ENCODE results near the gene CHMP3. TPM values are rescaled to one million over a fixed set of nuclear protein-coding genes. Genes with fewer than 3 reads are reported as not detected.
A peak's percentile ranks its signal among the peaks of the same experiment; 100 is the strongest.
"Not testable (repeated sequence)": the region's sequence is repeated elsewhere in the genome, so short reads cannot be mapped to it uniquely, and the experiment has no call there.

Gene CHMP3
- total RNA-seq, 4 donors from 2014 or later: 64.0 to 99.1 (median 71.5) TPM

GRCh38 chr2:86598966-86599365 lies 35.7 kb upstream of the CHMP3 start:
- Histone ChIP-seq H3K4me1 (peaks cover 9 to 12% of the 10 kb centered on the region in 2 donors), H3K27me3 (no peaks in the 10 kb centered on the region), H3K4me3 (no peak overlapping the region), H3K9me3 (no peaks in the 10 kb centered on the region), H3K27ac (no peak overlapping the region), H3K36me3 (peaks cover 0 to 4% of the 10 kb centered on the region in 2 donors)
- TF ChIP-seq POLR2A (IDR thresholded peaks at IDR 0.05): no peak
- TF ChIP-seq, protein P1, sequence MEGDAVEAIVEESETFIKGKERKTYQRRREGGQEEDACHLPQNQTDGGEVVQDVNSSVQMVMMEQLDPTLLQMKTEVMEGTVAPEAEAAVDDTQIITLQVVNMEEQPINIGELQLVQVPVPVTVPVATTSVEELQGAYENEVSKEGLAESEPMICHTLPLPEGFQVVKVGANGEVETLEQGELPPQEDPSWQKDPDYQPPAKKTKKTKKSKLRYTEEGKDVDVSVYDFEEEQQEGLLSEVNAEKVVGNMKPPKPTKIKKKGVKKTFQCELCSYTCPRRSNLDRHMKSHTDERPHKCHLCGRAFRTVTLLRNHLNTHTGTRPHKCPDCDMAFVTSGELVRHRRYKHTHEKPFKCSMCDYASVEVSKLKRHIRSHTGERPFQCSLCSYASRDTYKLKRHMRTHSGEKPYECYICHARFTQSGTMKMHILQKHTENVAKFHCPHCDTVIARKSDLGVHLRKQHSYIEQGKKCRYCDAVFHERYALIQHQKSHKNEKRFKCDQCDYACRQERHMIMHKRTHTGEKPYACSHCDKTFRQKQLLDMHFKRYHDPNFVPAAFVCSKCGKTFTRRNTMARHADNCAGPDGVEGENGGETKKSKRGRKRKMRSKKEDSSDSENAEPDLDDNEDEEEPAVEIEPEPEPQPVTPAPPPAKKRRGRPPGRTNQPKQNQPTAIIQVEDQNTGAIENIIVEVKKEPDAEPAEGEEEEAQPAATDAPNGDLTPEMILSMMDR (IDR thresholded peaks at IDR 0.05 in 4 of 5, conservative IDR thresholded peaks at IDR 0.05 in 1 of 5): no peak
- no peak for DNase-seq
- in situ Hi-C loops (cut with MboI; ENCODE audit: low sequenced_read_pairs in 4 of 4) (no loop called here), intact Hi-C loops (cut with DNase I; ENCODE audit: low total_unique reads) (no loop called here)
- no peak for ATAC-seq

- Histone ChIP-seq H3K36me3 (no peaks in the 10 kb centered on the region), H3K27me3 (no peaks in the 10 kb centered on the region), H3K27ac (peak overlapping the region; percentile 24 to 73 (median 51)), H3K4me1 (peaks cover 16 to 24% of the 10 kb centered on the region in 2 donors), H3K4me3 (no peak overlapping the region), H3K9me3 (no peaks in the 10 kb centered on the region)
- peak in 1 of 2 donors; percentile 17 for DNase-seq
- TF ChIP-seq POLR2A (IDR thresholded peaks at IDR 0.05): no peak
- TF ChIP-seq, protein P1 (IDR thresholded peaks at IDR 0.05 in 4 of 5, conservative IDR thresholded peaks at IDR 0.05 in 1 of 5): no peak
- ATAC-seq: peak; percentile 75 to 93
- in situ Hi-C loops (cut with MboI; ENCODE audit: low sequenced_read_pairs in 4 of 4) (no loop called here), intact Hi-C loops (cut with DNase I; ENCODE audit: low total_unique reads) (no loop called here)
Measured at GRCh38 chr2:86596118-86596517, 32.9 kb upstream of the CHMP3 start.

DNA sequence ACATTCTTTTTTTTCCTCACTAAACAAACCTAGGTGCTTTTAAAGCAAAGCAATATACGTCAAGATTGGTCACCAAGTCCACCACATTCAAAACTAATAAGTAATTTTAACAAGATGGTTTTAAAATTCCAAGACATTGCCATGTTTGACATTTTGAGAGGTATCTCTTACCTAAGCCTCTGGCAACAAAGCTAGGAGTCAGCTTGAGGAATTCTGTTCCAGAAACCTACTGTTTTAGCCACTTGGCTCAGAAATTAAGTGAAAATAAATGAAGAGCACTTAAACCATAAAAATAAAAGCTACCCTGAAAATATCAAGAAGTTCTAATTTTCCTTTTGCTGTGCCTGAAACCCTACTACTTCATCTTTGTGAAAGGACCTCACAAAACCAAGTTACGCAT lies 30.0 kb upstream of the CHMP3 start:
- peaks cover 16 to 24% of the 10 kb centered on the region in 2 donors for H3K4me1 ChIP-seq
- H3K36me3 ChIP-seq: no peaks in the 10 kb centered on the region
- H3K27me3 ChIP-seq: no peaks in the 10 kb centered on the region
- no peak for DNase-seq
- intact Hi-C loops (cut with DNase I; ENCODE audit: low total_unique reads): no loop called here
- TF ChIP-seq POLR2A (IDR thresholded peaks at IDR 0.05): no peak
- TF ChIP-seq, protein P1 (IDR thresholded peaks at IDR 0.05 in 4 of 5, conservative IDR thresholded peaks at IDR 0.05 in 1 of 5): no peak
- no peak overlapping the region for H3K4me3 ChIP-seq
- H3K9me3 ChIP-seq: no peaks in the 10 kb centered on the region
- ATAC-seq: no peak
- in situ Hi-C loops (cut with MboI; ENCODE audit: low sequenced_read_pairs in 4 of 4): no loop called here
- no peak overlapping the region for H3K27ac ChIP-seq

DNA sequence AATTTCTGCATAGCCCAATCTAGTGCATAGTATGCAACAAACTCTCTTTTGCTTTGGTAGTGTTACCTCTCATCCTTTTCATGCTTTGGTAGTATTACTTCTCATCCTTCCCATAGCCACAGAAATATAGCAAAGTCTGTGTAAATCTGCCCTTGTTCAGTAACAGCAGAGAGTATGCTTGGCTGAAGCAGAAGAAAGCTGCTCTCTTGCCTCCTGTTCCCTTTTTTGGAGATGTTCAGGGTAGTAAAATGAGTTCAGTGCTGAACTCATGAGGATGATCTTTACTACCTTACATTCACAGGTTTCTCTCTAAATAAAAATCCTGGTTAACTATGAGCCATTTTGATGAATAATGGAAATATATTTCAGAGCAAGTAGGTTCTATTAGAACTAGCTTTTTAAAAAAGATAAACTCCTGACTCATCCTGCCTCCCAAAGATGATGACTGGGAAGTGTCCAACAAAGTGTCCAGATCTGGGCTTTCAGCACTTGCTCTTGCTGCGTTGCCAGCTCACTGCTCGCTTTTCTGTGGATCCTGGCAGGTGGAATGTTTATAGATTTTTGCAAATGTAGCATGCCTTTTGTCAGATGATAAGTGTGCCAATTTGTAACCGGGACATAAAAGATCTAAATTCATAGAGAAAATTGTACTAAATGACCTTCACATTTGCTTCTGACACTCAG lies 29.4 kb upstream of the CHMP3 start:
- Histone ChIP-seq H3K9me3 (no peaks in the 10 kb centered on the region), H3K4me1 (peaks cover 16 to 24% of the 10 kb centered on the region in 2 donors), H3K27me3 (no peaks in the 10 kb centered on the region), H3K36me3 (no peaks in the 10 kb centered on the region), H3K4me3 (no peak overlapping the region), H3K27ac (no peak overlapping the region)
- in situ Hi-C loops (cut with MboI; ENCODE audit: low sequenced_read_pairs in 4 of 4) (no loop called here), intact Hi-C loops (cut with DNase I; ENCODE audit: low total_unique reads) (no loop called here)
- TF ChIP-seq, protein P1 (IDR thresholded peaks at IDR 0.05 in 4 of 5, conservative IDR thresholded peaks at IDR 0.05 in 1 of 5): no peak
- no peak for TF ChIP-seq POLR2A (IDR thresholded peaks at IDR 0.05)
- DNase-seq (no peak), ATAC-seq (no peak)

DNA sequence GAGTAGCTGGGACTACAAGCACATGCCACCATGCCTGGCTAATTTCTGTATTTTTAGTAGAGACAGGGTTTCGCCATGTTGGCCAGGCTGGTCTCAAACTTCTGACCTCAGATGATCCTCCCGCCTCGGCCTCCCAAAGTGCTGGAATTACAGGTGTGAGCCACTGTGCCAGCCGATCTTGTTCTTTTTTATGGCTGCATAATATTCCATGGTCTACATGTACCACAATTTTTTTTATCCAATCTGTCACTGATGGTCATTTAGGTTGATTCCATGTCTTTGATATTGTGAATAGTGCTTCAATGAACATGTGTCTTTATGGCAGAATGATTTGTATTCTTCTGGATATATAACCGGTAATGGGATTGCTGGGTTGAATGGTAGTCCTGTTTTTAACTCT lies 26.5 kb upstream of the CHMP3 start:
- not testable (repeated sequence) for DNase-seq

More for the DNA sequence above, 26.5 kb upstream of the CHMP3 start:
- H3K9me3 ChIP-seq; H3K27me3 ChIP-seq; ATAC-seq; intact Hi-C loops (cut with DNase I; ENCODE audit: low total_unique reads); H3K27ac ChIP-seq; in situ Hi-C loops (cut with MboI; ENCODE audit: low sequenced_read_pairs in 4 of 4); H3K36me3 ChIP-seq; H3K4me3 ChIP-seq: not testable (repeated sequence)
- H3K4me1 ChIP-seq: peaks cover 8 to 12% of the 10 kb centered on the region in 2 donors

All from gastrocnemius medialis (tissue), 4 donors.